ENCODE measurements around the gene OSBP2.
"Not testable (repeated sequence)": the region's sequence is repeated elsewhere in the genome, so short reads cannot be mapped to it uniquely, and the experiment has no call there.

Gene OSBP2

DNA sequence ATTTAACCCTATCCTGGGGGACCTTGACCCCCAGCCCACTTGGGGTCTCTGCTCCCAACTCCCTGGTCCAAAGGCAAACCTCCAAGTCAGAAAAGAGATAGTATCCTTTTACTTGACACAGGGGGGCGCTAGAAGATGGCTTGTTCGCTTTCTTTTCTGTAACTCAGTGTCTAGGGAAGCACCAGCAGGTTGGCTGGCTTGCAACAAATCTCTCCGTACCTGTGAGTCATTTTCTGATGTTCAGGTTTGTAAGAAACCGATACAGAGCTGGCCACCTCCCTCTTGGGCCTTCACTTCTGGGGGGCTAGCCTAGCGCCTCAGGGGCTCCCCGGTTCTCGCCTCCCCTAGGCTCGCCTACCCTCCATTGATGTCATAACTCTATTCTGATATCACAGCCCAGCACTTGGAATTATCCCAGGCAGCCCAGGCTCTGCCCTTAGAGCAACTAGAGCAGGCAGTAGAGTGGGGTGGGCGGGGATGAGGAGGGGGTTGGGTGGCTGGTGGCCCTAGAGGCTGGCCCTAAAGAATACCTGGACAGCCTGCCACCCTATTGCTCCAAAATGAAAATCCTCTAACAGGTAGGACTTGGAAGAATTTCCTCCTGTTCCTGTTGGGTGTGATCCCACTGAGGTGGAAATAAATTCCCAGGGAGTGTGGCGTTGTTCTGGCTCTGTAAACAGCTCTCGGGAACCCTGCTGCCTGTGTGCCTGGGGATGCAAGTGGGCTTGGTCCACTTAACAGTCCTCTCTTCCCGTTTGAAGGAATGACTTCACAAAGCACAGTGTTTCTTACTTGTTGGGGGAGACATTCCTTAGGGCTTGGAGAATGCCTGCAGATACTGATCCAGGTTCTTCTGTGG, 69.4 kb downstream of the OSBP2 start:
- DNase-seq, result peak in 2 of 4 experiments; percentile 5 to 13

DNA sequence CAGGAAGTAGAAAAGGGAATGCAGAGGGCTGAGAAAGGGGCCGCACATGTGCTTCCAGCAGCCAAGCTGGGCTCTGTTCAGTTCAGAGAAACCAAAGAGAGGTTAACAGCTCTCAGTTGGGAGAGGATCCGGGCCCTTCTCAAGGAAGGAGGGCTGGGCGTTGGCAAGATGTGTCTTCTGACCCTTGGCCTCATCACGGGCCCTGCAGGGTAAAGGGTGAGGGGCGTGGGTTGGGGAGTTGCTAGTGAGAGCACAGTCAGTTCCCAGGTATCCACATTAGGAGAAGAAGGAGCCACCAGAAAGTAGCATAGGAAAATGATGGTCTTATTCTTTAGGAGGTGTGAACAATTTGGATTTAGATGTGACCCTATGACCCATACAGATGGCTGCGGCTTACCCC, 73.0 kb downstream of the OSBP2 start:
- DNase-seq, result no peak

DNA sequence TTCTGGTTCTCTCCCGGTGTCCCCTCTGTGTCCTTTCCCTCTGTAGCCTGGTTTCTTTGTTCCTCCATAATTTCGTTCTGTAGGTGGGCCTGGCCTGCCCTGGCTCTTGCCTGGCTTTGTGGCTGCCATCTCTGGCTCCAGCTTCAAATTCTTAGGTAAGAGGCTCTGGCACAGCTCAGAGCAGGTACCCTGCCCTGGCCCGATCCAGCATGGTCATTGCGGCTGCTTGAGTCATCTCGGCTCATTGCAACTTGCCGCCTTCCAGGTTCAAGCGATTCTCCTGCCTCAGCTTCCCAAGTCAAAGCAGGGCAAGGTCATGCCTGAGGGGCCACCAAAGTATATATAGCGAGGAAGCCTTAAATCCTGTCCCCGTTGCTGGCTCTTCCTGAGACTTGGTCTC, 76.0 kb downstream of the OSBP2 start:
- no peak for DNase-seq

DNA sequence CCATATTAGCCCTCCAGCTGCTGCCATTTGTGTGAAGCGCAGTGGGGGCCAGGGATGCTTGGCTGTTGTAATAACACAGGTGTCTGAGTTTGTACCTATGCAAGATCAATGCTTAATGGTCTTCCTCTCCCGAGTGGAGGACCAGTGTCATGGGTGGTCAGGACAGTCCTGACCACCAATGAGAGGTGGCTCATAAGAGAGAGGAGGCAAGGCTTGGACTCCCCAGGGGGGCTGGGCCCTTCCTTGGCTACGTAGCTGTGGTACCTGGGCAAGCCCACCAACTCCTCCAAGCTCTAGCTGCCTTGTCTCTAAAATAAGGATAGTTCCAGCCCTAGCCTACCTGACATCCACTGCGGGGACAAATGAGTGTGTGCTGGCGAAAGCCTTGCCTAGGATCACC, 79.2 kb downstream of the OSBP2 start:
- DNase-seq, result no peak

DNA sequence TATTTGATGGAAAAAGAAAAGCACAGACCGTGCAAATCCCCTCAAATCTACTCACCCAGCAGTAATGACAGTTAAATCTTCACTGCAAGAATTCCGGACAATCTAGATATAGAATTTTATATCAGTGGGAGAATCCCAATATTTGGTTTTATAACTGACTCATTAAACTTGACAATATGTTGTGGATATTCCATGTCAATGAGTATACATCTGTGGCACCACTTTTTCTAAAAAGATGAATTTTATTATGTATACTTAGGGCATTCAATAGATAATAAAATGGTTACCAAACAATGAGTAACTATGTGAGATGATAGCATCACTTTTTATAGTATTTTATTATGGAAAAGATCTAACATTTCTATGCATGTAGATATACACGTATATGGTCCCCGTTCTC, 79.9 kb downstream of the OSBP2 start:
- no peak for DNase-seq

DNA sequence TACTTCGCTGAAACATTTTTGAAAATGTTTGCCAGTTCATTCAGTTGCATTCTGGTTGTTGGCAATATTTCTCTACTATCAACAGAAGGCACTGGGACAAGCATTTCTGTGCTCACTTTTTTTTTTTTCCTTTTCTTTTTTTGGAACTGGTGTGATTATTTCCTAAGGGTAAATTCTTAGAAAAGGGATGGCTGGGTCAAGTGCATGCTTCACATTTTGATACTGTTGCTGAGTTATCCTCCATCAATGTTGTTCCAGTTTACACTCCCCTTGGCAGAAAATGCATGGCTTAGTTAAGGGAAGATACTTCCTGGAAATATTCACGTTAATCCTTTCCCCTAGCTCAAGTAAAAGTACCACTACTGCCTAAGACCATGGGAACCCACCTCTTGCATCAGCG, 81.8 kb downstream of the OSBP2 start:
- no peak for DNase-seq

DNA sequence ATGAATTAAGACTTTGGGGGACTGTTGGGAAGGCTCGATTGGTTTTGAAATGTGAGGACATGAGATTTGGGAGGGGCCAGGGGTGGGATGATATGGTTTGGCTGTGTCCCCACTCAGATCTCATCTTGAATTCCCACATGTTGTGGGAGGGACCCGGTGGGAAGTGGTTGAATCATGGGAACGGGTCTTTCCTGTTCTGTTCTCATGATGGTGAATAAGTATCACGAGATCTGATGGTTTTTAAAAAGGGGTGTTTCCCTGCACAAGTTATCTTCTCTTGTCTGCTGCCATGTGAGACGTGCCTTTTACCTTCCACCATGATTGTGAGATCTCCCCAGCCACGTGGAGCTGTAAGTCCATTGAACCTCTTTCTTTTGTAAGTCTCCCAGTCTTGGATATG, 82.5 kb downstream of the OSBP2 start:
- not testable (repeated sequence) for DNase-seq

DNA sequence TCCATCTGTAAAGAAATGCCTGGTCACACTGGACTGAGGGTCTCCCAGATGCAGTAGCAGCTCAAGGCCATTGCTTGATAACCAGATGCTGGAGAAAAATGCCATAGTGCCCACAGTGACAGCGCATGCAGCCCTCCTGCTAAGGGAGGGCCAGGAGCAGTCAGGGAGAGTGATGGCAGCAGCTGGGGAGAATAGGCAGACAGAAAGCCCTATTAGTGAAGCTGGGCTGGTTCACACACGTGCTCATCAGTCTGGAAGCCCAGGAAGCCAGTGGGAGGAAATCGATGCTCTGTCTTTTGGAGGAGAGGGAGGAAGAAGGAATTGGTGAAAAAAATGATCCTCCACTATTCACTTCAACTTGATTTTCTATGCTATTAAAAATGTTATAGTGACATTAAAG, 82.9 kb downstream of the OSBP2 start:
- DNase-seq, result no peak

DNA sequence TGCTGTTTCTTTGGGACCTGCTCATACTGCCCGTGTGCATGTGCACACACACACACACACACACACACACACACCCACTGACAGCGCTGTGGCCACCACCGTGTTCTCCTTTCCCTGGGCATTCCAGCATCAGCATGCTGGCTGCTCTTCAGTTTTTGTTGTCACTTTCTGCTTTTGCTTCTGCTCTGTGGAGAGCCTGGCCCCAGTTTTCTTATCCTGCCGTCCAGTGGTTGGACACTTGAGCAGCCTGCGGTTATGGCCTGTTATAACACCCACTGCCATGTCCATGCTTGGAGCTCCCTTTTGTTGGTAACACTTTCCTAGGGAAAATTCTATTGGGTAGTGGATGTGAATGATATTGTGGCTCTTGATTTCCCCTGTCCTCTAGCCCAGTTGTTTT, 83.6 kb downstream of the OSBP2 start:
- no peak for DNase-seq

DNA sequence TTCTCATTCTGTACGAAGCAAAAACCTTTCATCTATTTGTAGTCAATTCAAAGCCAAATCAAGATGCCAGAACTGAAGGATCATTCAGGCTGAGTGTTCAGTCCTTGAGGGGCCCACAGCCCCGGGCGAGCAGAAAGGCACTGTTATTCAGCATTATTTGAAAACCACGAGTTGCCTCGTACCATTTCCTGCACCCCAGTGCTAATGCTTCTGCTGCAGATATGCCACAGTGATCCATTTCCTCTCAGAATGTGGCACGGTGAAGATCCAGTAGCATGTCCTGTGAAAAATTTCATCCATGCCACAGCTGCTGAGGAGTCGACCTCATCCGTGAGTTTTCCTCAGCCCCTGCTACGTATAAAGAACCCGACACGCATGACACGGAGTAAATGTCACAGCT, 85.4 kb downstream of the OSBP2 start:
- DNase-seq, result no peak

DNA sequence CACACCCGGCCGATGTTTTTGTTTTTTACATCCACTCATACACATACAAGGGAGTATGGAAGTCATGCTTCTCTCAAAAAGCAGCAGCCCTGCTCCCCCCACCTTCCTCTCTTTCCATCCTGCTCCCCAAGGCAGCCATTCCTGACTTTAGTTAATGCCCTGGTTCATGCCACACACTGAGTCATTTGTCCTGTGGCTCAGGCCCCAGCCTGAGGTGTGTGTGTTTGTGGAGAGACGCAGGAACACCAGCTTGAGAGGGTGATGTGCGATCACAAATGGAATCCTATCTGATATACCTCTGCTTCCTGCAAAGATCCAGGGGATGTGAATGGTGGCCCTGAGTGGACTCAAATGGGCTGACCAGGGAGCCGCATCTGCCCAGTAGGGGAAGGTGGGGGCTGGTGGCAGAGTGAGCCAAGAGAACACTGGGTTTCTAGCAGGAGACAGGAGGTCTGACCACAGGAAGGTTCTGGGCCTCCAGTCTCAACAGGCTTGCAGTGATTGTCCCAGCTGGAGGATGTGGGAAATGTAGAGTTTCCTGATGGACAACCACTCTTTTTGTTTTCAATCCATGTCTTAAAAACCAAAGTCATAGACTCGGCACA, 86.7 kb downstream of the OSBP2 start:
- DNase-seq, result no peak

DNA sequence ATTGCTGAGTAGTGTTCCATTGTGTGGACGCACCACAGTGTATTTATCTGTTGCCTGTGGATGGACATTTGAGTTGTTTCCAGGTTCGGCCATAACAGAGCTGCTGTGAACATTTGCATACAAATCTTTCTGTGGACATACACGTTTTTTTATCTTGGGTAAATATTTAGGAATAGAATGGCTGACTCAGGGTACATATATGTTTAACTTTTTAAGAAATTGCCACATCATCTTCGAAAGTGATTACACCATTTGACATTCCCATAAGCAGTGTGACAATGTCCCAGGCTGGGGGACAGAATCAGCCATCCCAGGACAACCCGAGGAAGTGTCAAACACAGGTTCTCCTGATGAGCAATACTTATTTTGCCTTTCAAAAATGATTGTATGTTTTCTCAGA, 87.9 kb downstream of the OSBP2 start:
- DNase-seq, result no peak

DNA sequence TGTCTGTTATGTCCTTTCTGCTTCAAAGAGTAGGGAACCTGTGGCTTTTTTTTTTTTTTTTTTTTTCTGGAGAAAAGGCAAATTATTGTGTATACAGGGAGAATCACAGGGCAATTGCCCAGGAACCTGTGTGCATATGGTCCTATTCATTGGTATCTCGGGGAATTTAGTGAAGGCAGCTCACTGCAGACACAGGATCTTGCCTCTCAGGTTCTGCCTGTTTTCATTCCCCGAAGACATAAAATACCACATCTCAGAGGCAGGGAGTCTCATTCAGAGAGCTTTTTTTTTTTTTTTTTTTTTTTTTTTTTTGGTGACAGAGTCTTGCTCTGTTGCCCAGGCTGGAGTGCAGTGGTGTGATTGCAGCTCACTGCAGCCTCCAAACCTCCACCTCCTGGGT, 88.3 kb downstream of the OSBP2 start:
- DNase-seq, result no peak

DNA sequence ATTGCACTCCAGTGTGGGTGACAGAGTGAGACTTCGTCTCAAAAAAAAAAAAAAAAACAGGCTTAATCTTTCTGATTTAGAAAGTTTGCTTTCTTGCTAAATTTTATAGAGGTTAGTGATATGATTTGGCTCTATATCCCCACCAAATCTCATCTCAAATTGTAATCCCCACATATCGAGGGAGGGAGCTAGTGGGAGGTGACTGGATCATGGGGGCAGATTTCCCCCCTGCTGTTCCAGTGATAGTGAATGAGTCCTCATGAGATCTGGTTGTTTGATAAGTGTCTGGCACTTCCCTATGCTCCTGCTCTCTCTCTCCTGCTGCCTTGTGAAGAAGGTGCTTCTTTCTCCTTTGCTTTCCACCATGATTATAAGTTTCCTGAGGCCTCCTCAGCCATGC, 90.9 kb downstream of the OSBP2 start:
- DNase-seq, result no peak

DNA sequence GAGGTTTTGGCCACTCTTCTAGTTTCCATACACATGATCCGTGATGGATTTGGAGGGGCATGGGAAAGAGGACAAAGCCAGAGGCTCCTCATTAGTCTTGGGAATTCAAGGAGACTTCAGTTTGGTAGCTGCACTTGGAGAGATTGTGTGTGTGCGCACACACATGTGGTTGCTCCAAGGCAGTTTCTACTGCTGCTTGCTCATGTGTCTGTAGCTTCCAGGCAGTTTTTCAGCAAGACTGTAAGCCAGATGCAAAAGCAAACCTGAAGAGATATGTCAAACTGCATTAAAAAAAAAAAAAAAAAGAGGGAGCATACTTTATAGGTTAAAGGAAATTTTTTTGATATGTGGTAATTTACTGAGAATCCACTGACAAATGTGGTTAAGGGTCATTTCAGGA, 95.7 kb downstream of the OSBP2 start:
- no peak for DNase-seq

DNA sequence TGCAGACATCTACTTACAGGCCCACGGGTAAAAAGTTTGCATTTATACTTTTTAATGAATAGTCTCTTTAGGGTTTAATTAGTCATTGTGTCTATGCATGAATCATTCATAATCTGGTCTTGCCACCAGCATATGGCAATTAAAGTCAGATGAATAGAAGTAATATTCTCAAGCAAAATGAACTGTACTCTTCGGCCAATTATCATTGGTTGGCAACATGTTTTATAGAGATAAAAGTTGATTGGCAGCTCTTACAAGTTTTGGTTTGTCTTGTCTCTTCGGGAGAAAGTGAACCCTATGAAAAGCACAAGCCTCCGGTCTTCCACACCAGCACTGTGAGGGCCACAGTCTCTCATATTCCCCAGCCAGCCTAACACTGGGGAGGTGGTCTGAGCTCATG, 97.8 kb downstream of the OSBP2 start:
- DNase-seq, result no peak

DNA sequence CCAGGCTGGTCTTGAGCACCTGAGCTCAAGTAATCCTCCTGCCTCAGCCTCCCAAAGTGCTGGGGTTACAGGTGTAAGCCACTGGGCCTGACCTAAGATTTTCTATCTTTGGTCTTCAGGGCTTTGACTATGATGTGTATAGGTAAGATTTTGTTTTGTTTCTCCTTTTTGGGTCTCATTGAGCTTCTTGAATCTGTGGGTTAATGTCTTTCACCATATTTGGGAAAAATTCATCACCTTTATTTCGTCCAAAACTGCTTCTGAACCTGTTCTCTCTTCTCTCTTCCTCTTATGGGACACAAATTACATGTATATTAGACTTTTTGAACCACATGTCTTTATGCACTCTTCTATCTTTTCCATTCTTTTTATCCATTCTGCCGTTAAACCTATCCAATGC, 100.4 kb downstream of the OSBP2 start:
- DNase-seq, result no peak

DNA sequence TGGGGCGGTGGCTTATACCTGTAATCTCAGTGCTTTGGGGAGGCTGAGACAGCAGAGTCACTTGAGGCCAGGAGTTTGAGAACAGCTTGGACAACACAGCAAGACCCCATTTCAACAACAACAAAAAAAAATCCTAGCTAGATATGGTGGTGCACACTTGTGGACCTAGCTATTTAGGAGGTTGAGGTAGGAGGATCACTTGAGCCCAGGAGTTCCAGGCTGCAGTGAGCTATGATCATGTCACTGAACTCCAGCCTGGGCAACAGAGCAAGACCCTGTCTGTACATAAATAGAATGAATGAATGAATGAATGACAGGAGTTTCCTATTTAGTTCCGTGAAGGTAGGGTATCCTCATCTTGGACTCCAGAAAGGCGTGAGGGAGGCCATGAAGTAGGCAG, 107.0 kb downstream of the OSBP2 start:
- no peak for DNase-seq

DNA sequence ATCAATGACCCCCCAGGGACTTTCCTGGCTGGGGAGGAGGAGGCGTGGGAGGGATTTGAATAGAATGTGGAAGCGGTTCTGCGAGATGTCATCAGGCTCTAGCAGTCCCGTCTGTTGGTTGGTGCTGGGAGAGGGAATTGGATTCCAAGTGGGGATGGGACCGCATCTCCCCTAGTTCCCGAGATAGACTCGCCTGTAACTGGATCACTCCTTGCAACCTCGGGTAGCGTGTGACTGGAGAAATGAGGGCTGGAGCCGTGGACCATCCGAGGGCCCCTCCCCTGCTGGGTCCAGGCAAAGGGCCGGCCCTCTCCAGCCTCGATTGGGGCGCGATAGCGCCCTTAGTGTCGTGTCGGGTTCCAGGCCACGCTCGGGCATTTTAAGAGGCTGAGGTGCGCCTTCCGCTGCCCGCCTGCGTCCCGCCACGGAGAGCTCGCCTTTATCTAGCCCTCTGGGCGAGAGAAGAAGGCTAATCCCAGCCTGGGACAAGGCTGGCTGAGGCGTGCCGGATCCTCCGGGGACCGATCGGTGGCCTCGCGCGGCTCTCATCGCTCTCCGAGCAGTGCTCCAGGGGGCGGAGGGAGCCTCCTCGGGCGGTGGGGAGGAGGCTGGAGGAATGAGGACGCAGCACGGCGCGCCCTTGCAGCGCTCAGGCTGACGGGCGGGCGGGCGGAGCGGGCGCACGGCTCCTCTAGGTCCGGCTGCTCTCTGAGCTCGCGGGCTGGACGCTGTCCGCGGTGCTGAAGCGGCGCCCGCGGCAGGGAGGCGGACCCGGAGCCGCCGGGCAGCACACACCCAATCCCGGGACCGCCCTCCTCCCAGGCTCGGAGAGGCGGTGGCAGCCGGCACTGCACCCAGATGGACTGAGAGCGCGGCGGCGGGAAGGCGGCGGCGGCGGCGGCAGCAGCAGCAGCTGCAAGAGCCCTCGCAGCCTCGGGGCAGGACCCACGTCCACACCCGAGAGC, 107.8 kb downstream of the OSBP2 start:
- peak in 2 of 4 experiments; percentile 10 to 43 for DNase-seq

DNA sequence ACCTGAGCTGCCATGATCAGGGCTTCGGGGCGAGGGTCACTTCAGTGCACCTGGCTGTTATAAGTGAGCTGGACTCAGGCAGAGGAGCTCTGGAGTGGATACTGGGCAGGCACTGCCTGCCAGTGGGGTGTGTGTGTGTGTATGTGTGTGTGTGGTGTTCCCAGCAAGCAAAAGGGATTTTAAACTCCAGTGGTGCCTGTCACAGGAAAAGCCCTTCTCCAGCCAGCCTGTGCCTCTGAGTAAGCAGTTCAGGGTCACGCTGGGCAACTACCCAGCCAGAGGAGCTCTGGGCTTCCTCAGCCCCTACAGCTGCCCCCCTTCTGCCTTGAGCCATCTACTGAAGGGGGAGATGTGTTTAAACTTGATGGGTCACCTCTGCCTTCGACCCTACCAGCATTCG, 109.0 kb downstream of the OSBP2 start:
- no peak for DNase-seq

DNA sequence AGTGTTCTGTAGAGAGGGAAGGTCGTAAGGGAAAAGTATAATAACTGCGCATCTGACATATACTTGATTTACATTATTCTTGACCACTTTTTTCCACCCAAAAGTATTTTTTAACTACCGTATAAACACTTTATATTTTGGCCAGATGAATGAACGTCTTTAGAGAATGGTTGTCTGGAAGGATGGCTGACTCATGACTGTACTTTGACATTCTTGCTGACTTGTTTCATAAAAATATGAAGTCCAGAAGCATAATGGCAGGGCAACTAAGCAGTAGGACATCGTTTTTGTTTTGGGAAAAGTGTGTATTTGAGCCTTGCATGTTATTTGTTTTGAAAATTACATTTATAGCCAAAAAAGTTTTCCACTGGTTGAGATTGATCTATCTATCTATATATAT, 110.0 kb downstream of the OSBP2 start:
- DNase-seq, result no peak

DNA sequence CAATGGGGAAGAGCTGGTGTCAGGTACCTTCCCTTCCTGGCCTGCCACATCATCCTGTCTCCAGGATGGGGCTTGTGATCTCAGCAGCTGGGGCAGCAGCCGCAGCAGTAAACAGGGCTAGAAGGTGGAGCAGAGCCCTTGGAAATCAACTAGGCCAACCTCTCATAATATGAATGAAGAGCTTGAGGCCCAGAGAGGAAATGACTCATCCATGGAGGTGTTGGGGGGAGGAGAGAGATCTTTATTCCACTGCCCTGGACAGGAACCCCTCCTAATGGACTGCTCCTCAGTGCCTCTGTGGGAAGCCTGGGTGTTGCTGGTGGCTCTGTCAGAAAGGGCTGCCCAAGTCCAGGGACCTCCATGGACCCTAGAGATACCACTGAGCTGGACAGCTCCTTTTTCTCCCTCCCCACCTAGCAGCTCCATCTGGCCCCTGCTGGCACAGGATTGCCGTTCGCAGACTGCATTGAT, 111.8 kb downstream of the OSBP2 start:
- DNase-seq, result no peak

DNA sequence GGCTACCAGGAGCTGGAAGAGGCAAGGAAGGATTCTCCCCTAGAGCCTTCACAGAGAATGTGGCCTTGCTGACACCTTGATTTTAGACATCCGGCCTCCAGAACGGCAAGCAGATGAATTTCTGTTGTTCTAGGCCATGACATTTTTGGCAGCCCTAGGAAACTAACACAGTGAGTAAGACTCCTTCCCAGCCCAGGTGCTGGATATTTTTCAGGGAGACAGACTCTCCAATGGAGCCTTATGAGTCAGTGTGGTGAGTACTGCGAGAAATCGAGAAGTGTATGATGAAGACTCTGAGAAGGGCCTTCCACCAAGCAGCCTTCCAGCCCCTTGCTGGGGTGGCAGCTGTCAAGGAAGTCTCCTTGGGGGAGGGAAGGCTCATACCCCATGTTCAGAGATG, 114.4 kb downstream of the OSBP2 start:
- DNase-seq, result no peak

DNA sequence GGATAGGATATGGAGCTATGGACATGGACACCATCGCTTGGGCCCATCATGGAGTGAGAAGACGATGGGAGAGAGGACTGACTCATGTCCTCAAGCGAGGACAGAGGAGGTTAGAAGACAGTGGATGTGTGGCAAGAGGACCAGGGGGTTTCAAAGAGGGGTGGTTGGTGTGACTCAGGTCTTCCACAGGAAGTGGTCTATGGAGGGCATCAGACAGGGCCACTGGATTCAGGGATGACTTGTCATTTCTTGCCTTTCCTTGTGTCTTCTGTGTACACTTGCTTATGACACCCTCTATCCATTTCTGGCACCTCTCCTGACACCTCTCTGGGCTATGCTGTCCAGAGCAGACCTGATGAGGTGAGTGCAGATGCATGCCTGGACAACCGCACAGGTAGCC, 115.4 kb downstream of the OSBP2 start:
- no peak for DNase-seq

Data from activated naive CD4-positive, alpha-beta T cell (primary cell).